Endothelial cell of umbilical vein (primary cell): ENCODE results near the gene SLC16A6. TPM values are rescaled to one million over a fixed set of nuclear protein-coding genes. Genes with fewer than 3 reads are reported as not detected.
"Not testable (repeated sequence)": the region's sequence is repeated elsewhere in the genome, so short reads cannot be mapped to it uniquely, and the experiment has no call there.

Experiments
- BruUV-seq: library from RNA; stranded (reverse); fragments of 400-500 nt; replicated peaks from 2 replicates; lab custom pipeline; 2021; lab: Mats Ljungman, UMichigan
- CTCF ChIA-PET: fragments of 300-600, 350-600 bp; sonication (Branson Sonifier 250); formaldehyde crosslinking; loops from one replicate; lab custom pipeline; 2021; ENCODE audit warnings: antibody characterized with exemption, inconsistent platforms; lab: Charles Lee
- POLR2A ChIA-PET: fragments of 300-600, 350-600 bp; sonication (Branson Sonifier 250); formaldehyde crosslinking; loops from one replicate; lab custom pipeline; 2021; ENCODE audit warnings: antibody characterized with exemption, inconsistent platforms; lab: Charles Lee
- DNase-seq: peaks from one replicate; pipeline ENCODE4 v3.0.0-alpha.2; 2011; ENCODE audit warnings: low read depth, low spot score
- FAIRE-seq: peaks from 2 replicates; lab custom pipeline; 2011; peaks lifted over from hg19 to GRCh38; lab: Jason Lieb, UNC
- H2AFZ ChIP-seq: 2 replicates; pipeline ENCODE4 v1.6.0; 2012; ENCODE audit warnings: low read depth, low read length, control low read depth, inconsistent platforms
- H3K27ac ChIP-seq: 2 replicates; pipeline ENCODE4 v1.5.1; 2011; ENCODE audit warnings: low read depth, mild to moderate bottlenecking, control low read depth, low read length, moderate library complexity; ENCODE audit not compliant: insufficient read depth
- H3K27me3 ChIP-seq, 2 experiments: 2 replicates each; pipeline versions ENCODE4 v1.6.0 to v1.6.1; 2011; ENCODE audit warnings: low read length in 2 of 2, mixed read lengths in 1 of 2; ENCODE audit not compliant: control insufficient read depth in 2 of 2, insufficient read depth in 2 of 2
- H3K36me3 ChIP-seq, 2 experiments: 2 replicates in 1 of 2; 3 replicates in 1 of 2; pipeline ENCODE4 v1.5.1; 2011; ENCODE audit warnings: low read length in 2 of 2, mild to moderate bottlenecking in 1 of 2, moderate library complexity in 1 of 2; ENCODE audit not compliant: control insufficient read depth in 2 of 2, insufficient read depth in 2 of 2; ENCODE audit errors: extremely low read depth in 1 of 2
- H3K4me1 ChIP-seq: 3 replicates; pipeline ENCODE4 v1.5.1; 2011; ENCODE audit warnings: mild to moderate bottlenecking, low read length; ENCODE audit not compliant: control insufficient read depth, insufficient read depth; ENCODE audit errors: extremely low read depth
- H3K4me2 ChIP-seq: 2 replicates; pipeline ENCODE4 v1.6.1; 2011; ENCODE audit warnings: low read length, control low read depth, mixed read lengths; ENCODE audit not compliant: insufficient read depth
- H3K4me3 ChIP-seq, 3 experiments: fragments of 200-600 bp in 1 of 3; sonication (generic), shearing (Covaris generic) in 1 of 3; replicated peaks in 1 of 3; 2 replicates each; pipeline ENCODE4 v1.5.1; 2011 to 2016; ENCODE audit warnings: control low read depth in 3 of 3, low read length in 3 of 3, mild to moderate bottlenecking in 2 of 3, inconsistent platforms in 1 of 3, low read depth in 1 of 3, moderate library complexity in 1 of 3; ENCODE audit not compliant: insufficient read depth in 1 of 3
- H3K79me2 ChIP-seq: 2 replicates; pipeline ENCODE4 v1.6.0; 2012; ENCODE audit warnings: low read length, inconsistent platforms; ENCODE audit not compliant: control insufficient read depth, insufficient read depth
- H3K9ac ChIP-seq: replicated peaks from 2 replicates; pipeline ENCODE3; 2011; ENCODE audit warnings: low read length, control low read depth; ENCODE audit not compliant: insufficient read depth; ENCODE audit errors: extremely low read depth
- H3K9me1 ChIP-seq: replicated peaks from 3 replicates; pipeline ENCODE4 v1.6.0; 2011; ENCODE audit warnings: mild to moderate bottlenecking, low read length; ENCODE audit not compliant: control insufficient read depth, insufficient read depth; ENCODE audit errors: extremely low read depth
- H3K9me3 ChIP-seq: replicated peaks from 2 replicates; pipeline ENCODE4 v1.5.1; 2012; ENCODE audit warnings: low read length, inconsistent platforms; ENCODE audit not compliant: control insufficient read depth, insufficient read depth
- H4K20me1 ChIP-seq: replicated peaks from 2 replicates; pipeline ENCODE3; 2011; ENCODE audit warnings: mild to moderate bottlenecking, low read length; ENCODE audit not compliant: control insufficient read depth, insufficient read depth; ENCODE audit errors: extremely low read depth
- CTCF ChIP-seq, 2 donors: IDR thresholded peaks; 1 replicate in 1 of 2; 2 replicates in 1 of 2; pipeline ENCODE4 v1.5.1; 2011; ENCODE audit warnings: low read length in 2 of 2, mild to moderate bottlenecking in 2 of 2, moderate library complexity in 2 of 2, control low read depth in 1 of 2, inconsistent platforms in 1 of 2, low read depth in 1 of 2; ENCODE audit not compliant: insufficient read depth in 1 of 2; ENCODE audit errors: extremely low read depth in 1 of 2
- EZH2 ChIP-seq: IDR thresholded peaks from 2 replicates; pipeline ENCODE4 v1.6.1; 2012; ENCODE audit warnings: borderline replicate concordance, low read depth, mild to moderate bottlenecking, moderate library complexity, low read length, inconsistent platforms; ENCODE audit not compliant: severe bottlenecking
- FOS ChIP-seq: IDR thresholded peaks from 2 replicates; pipeline ENCODE4 v1.6.1; 2011; ENCODE audit warnings: mild to moderate bottlenecking, low read length, moderate library complexity, borderline replicate concordance; ENCODE audit not compliant: insufficient read depth
- GATA2 ChIP-seq: IDR thresholded peaks from 2 replicates; pipeline ENCODE4 v1.7.0; 2011; ENCODE audit warnings: low read depth, mild to moderate bottlenecking, moderate library complexity, mixed read lengths, low read length; ENCODE audit not compliant: insufficient read length, insufficient read depth
- JUN ChIP-seq: IDR thresholded peaks from 2 replicates; pipeline ENCODE4 v1.6.1; 2011; ENCODE audit warnings: borderline replicate concordance, low read depth; ENCODE audit not compliant: insufficient read length, insufficient read depth
- MAX ChIP-seq: IDR thresholded peaks from 2 replicates; pipeline ENCODE4 v1.6.1; 2011; ENCODE audit not compliant: insufficient read depth, insufficient read length
- MYC ChIP-seq: IDR thresholded peaks from one replicate; pipeline ENCODE4 v1.6.1; 2011; ENCODE audit warnings: mild to moderate bottlenecking, low read depth, low read length
- POLR2A ChIP-seq: IDR thresholded peaks from 2 replicates; pipeline ENCODE4 v1.6.1; 2012; ENCODE audit warnings: low read depth, mild to moderate bottlenecking, control low read depth, low read length
- POLR2AphosphoS5 ChIP-seq: IDR thresholded peaks from 2 replicates; pipeline ENCODE4 v1.6.1; 2012; ENCODE audit warnings: low read depth, mild to moderate bottlenecking, control low read depth, low read length, moderate library complexity; ENCODE audit not compliant: insufficient read depth
- dilution Hi-C: fragments of 300-500 bp; cut with MboI; formaldehyde crosslinking; loops from one replicate; pipeline ENCODE4 v1.15.0; 2019; ENCODE audit warnings: low sequenced_read_pairs; ENCODE audit not compliant: extremely low pct_ligation_motif_present
- intact Hi-C: fragments of 100-400 bp; cut with micrococcal nuclease; formaldehyde crosslinking; loops from one replicate; pipeline ENCODE4 v1.10.0; 2022
- polyA plus RNA-seq, 4 experiments: library from polyadenylated mRNA; depleted of rRNA in 3 of 4; stranded (reverse) in 3 of 4; unstranded in 1 of 4; fragments of >200 nt; gene quantifications; 2 replicates each; pipeline versions ENCODE4 v1.2.1 to v1.2.3, GENCODE V29; 2011 to 2012; ENCODE audit warnings: missing spikeins in 1 of 4
- total RNA-seq: library from RNA; stranded (reverse); gene quantifications from 2 replicates; pipeline ENCODE4 v1.2.3, GENCODE V29; 2021

Gene SLC16A6
- total and polyA plus RNA-seq, 2 donors (not counting 3 experiments of a cell fraction or from before 2014, with no cell fraction given), result 0.65 to 0.91 TPM

GRCh38 chr17:68277807-68278206 is 13.1 kb downstream of the SLC16A6 start:
- H3K27me3 ChIP-seq, result no peaks in the 10 kb centered on the region
- no peak for TF ChIP-seq MAX
- no peak for TF ChIP-seq EZH2
- TF ChIP-seq CTCF (IDR thresholded peaks at IDR 0.05; ENCODE audit: extremely low read depth in 1 of 2, insufficient read depth in 1 of 2, low read depth in 1 of 2, low read length in 2 of 2), result no peak
- TF ChIP-seq JUN, result no peak
- TF ChIP-seq GATA2, result no peak
- TF ChIP-seq MYC, result no peak
- no peak for TF ChIP-seq POLR2AphosphoS5
- no peak for TF ChIP-seq FOS
- TF ChIP-seq POLR2A, result no peak
- no TSS peak for BruUV-seq
- no peak overlapping the region for H3K4me3 ChIP-seq
- dilution Hi-C loops (no loop called here), intact Hi-C loops (no loop called here)
- ChIA-PET CTCF (interaction anchor here (1.9 kb wide), 1 partner anchor 121 kb away, joined by 6 read pairs; no protein-coding TSS in a partner anchor), POLR2A (no interaction called here)
- H3K79me2 ChIP-seq, result no peaks in the 10 kb centered on the region
- no peak overlapping the region for H3K4me2 ChIP-seq
- no peaks in the 10 kb centered on the region for H3K4me1 ChIP-seq
- no peak overlapping the region for H3K9ac ChIP-seq
- FAIRE-seq (no peak), DNase-seq (no peak)
- no peaks in the 10 kb centered on the region for H3K9me1 ChIP-seq
- no peak overlapping the region for H3K27ac ChIP-seq
- H3K9me3 ChIP-seq, result peaks cover 3% of the 10 kb centered on the region
- no peak overlapping the region for H2AFZ ChIP-seq
- no peaks in the 10 kb centered on the region for H3K36me3 ChIP-seq
- H4K20me1 ChIP-seq, result no peaks in the 10 kb centered on the region

- BruUV-seq, POLR2A ChIA-PET, intact Hi-C loops, H4K20me1 ChIP-seq, H3K9me1 ChIP-seq, H3K27ac ChIP-seq, H3K4me3 ChIP-seq, H3K36me3 ChIP-seq, H3K9ac ChIP-seq, H3K27me3 ChIP-seq, H2AFZ ChIP-seq, dilution Hi-C loops, H3K9me3 ChIP-seq, FAIRE-seq, DNase-seq, H3K4me2 ChIP-seq, CTCF ChIA-PET, H3K4me1 ChIP-seq, H3K79me2 ChIP-seq: not testable (repeated sequence)
These were observed 14.6 kb downstream of the SLC16A6 start for GRCh38 chr17:68276339-68276738.
